GM08714 (cell line): ENCODE measurements around the gene MAPK12.

Experiments
- H3K4me3 ChIP-seq: fragments of 200-500 bp; sonication (Bioruptor generic); 2 replicates; pipeline ENCODE4 v1.5.1; 2014; ENCODE audit warnings: mild to moderate bottlenecking, low read length, inconsistent platforms
- ZNF274 ChIP-seq: IDR thresholded peaks from 2 replicates; pipeline ENCODE4 v1.6.1; 2012; ENCODE audit warnings: mild to moderate bottlenecking, low read depth, low read length

Gene MAPK12

DNA sequence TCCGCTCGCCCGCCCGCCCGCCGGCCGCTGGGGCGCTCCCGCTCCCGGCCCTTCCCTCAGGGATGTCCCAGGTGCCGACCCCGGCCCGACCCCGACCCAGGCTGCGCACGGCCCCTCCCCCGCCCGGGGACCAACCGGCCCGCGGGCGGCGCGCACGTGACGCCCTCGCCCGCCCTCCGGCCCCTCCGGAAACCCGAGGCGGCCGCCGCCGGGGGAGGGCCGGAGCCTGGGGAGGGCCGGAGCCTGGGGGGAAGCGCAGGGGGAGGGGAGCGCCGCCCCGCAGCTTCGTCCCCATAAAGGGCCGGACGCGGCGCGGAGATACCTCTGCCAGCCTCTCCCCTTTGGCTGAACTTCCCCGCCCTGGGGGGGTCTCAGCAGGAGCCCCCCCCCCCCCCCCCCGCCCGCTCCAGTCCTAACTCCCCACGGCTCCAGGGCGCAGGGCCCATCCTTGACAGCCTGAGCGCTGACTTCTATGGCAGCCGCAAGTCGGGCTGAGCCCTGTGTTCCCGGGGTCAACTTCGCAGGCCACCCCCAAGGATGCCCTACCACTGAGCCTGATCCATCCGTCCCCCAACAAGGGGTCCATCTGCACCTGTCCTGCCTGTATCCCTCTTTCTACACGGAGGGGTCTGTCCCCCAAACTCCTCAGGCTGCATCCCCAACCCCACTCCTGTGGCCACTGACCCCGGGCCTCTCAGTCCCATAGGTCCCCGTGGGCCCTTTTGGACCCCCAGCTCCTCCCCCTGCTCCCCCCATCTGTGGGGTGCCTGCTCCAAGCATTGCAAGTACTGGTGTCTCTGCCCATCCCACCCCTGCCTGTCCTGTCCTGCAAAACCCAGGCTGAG lies at the start of gene MAPK12:
TSS of gene MAPK12 (minus strand) at position 69 of the 845 bp plus-strand sequence. CDS start 174 bp downstream, outside the sequence.
- TF ChIP-seq ZNF274: no peak
- H3K4me3 ChIP-seq: peak within 1 kb of the TSS; percentile 73

DNA sequence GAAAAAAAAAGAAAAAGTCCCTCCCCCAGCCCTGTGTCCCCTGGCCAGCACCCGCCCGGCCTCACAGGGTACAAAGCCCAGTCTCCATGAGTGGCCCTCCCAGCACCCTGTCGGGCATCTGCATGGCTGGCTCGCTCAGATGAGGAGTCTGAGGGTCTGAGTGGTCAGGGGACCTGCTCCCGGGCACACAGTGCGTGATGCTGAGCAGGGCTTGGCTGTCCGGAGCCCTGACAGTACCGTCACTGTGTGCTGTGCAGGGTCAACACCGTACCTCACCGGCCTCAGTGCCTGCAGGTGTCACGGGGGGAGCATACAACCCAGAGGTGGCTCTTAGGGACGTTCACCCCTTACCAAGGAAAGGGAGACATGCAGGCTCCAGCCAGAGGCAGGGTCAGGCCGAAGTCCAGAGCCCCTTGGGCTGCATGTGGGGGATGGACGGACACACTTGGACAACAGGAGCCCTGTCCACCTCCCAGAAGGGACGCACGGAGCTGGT lies 49.5 kb upstream of the MAPK12 start:
- no peak overlapping the region for H3K4me3 ChIP-seq
- no peak for TF ChIP-seq ZNF274

DNA sequence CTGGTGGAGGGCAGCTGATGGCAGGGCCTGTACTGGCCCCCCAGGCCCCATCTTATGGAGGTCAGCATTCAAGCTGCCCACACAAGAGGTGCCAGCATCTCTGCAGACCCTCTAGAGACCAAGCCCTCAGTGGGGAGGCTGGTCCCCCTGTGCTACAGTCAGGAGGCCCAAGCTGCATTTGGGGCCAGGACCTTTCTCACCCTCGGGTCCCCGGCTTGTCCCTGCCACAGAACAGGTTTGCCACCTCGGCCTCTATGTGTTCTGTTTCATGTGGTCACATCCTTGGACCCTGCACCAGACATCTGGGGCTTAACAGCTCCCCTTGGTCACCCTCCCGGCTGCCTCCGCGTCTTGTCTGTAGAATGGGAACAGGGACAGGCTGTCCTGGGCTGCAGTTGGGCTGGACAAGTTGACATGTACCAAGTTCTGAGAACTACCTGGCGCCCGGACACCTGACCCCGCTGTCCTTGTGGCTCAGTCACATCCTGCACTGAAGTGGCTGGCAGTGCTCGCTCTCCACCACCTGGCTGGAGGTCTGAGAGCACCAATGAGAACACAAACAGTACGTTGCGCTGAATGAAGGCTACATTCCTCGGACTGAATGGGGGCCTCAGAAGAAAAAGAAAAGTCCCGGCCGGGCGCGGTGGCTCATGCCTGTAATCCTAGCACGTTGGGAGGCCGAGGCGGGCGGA lies 48.7 kb upstream of the MAPK12 start:
- no peak overlapping the region for H3K4me3 ChIP-seq
- no peak for TF ChIP-seq ZNF274

DNA sequence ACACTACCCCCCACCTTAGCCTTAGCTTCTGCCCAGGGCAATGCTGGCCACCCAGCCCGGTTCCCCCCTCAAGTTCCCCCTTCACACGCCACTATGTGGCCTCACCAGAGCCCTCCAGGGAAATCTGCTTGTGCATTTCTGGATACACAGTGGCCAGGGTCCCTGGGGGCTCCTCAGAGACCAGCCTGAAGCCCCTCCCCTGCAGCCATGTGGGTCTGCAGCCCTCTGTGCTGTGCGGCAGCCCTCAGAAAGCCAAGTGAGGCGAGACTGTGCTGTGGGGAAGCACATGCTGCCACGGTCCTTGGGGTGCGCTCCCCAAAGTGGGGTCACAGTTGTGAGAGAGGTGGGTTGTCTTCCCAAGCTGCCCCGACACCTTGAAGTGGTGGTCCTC lies 48.1 kb upstream of the MAPK12 start:
- no peak for TF ChIP-seq ZNF274
- no peak overlapping the region for H3K4me3 ChIP-seq

DNA sequence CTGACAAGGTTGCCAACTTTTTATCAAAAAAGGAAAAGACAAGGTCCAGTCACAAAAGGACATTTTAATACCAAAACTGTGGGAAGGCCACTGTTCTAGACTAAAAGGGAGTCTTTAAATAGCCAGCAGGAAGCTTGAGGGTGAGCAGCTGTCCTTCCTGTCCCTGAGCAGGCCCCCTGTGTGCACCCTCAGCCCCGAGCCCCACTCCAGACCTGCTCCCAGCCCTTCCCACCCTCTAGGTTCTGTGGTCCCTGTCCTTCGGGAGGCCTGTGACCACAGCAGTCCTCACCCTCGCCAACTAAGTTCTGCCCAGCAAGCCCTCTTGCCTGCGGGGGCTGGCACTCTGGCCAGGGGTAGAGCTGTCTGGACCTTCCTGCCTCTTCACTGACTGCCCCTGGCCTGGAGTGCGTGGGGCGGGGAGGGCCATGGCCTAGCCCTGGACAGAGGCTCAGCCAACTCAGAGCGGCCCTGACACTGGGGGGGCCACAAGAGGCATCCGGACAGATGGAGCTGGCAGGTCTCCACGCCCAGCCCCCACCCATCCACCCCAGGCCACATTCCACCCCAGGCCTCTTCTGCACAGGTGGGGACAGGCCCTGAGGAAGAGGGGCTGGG lies 47.6 kb upstream of the MAPK12 start:
- no peak for TF ChIP-seq ZNF274
- no peak overlapping the region for H3K4me3 ChIP-seq

DNA sequence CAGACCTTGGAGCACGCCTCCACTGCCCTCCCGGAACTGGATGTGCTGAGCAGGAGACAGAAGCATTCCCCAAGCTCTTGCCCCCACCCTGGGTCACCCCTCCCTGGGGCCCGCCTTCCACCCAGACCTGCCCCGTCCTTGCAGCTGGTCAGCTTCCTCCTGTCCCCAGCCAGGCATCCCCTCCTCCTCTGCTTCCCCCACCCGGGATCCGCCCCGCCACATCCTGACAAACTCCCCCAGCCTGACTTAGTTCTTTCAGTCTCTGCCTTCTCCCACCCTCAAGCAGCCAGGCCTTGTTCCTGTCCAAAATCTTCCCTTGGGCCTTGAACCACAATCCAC lies 47.1 kb upstream of the MAPK12 start:
- no peak for TF ChIP-seq ZNF274
- no peak overlapping the region for H3K4me3 ChIP-seq

DNA sequence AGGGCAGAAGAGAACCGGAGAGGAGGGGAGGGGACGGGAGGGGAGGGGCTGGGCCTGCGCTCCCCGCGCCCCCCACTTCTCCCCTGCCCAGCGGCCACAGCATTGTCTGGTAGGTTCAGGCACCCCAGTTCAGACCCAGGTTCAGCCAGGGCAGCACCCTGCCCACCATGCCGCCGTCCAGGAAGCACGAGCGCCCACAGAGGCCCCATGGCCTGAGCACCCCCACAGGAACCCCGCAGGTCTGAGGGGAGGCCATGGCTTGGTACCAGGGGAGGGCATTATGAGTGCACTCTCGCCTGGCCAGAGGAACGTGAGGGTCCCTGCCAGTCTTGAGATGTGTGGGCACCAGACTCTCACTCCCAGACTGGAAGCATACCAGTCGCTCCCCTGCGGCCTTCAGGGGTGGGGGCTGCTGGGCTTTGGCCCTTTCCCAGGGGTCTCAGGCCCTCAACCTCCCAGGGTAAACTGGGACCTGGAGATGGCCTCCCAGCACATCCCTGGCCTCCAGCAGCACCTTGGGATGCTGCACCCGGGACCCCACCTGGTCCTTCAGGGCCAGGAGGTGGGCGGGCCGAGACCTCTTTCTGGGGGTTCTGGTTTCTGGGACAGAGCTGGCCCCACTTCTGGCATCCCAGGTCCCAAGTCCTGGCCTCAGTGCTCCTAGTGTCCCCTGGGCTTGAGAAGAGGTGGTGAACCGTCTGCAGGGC lies 46.6 kb upstream of the MAPK12 start:
- H3K4me3 ChIP-seq: no peak overlapping the region
- no peak for TF ChIP-seq ZNF274

DNA sequence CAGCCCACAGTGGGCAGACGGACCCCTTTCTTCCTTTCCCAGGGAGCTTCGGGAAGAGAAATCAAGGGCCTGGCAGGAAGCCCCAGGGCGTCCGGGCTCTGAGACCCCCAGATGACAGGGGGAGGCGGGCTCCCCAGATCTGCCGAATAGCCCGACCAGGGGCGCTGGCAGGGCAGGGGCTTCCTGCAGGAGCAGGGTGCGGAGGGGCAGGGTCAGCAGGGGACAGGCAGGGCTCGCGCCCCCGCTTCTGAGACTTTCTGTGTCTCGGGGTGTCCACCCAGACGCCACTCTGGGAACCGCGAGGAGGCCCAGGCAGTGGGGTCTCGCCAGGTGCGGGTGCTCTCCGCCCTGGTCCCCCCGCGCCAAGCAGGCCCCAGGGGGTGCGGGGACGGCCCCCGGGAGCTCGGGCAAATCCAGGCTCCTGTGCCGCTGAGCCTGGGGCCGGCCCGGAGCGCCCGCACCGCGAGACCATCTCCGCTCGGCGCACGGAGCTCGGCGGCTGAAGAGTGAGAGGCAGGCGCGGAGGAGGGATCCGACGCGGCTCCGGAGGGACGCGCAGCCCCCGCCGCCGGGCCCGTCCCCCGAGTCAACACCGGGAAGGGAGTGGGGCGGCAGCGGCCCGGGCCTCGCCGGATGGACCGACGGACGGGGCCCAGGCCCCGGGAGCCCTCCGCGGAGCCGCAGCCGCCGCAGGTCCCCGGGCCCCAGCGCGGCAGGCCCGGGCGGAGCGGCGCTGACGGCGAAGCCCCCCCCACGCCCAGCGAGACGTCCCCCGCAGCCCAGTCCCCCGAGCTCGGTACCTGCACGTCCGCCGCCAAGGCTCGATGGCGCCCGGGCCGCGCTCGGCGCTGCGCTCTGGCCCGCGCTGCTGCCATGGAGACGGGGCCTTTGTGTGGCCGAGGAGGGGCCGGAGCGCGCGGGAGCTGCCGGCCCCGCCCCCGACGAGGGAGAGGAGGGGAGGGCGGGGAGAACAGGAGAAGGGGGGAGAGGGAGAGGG lies 45.6 kb upstream of the MAPK12 start, which contains the start of gene PLXNB2:
TSS of gene PLXNB2 (minus strand) at position 894 of the 997 bp plus-strand sequence. CDS start 17,062 bp downstream, outside the sequence.
- no peak for TF ChIP-seq ZNF274
- H3K4me3 ChIP-seq: peak within 1 kb of the TSS; percentile 75

DNA sequence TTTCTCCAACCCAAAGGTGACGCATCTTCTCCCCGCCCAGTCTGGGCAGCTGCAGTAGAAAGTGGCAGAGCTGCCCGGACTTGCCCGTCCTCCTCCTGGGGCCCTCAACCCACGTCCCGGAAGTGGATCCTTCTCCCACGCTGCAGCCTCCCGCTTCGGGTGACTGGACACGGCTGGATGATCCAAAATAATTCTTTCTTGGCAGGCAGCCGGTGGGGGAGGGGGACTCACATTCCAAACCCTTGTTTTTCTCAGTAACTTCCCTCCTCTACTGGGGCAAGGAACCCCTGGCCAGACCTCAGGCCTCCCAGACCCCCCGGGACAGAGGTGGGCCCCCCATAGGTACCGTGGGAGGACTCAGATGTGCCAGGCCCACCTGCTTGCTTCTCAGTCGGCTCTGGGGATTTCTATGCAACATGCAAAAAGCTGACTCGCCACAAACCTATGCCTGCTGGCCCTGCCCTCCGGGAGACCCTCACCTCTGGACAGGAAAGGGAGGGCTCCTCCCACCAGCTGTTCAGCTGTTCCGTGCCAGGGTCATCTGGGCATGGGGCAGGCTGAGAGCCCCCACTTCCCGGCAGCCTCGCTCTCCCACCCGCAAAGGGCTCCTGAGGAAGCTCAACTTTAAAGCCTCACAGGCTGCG lies 44.6 kb upstream of the MAPK12 start:
- peak overlapping the region; percentile 75 for H3K4me3 ChIP-seq
- no peak for TF ChIP-seq ZNF274

DNA sequence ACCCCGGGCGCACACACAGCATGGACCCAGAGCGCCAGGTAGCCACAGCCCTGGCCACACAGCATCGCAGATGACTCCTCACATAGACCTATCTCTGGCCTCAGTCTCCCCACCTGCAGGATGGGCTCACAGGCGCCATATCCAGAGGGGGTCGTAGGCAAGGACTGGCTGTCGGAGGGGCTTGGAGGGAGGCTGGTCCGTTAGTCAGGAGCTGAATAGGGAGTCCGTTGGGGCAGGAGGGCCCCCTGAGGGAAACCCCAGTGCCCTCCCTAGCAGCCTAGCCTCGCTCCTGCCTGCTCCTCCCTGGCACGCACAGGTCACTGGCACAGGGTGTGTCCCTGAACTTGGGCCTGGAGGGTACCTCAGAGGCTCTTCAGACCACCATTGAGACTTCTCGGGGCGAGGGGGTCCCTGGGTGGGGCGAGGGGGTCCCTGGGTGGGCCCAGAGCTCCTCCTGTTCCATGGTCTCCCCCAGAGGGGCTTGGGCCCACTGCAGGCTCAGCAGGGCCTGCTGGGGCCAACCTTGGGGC lies 44.0 kb upstream of the MAPK12 start:
- peak overlapping the region; percentile 75; the same call in 1 of the 2 replicates for H3K4me3 ChIP-seq
- no peak for TF ChIP-seq ZNF274

DNA sequence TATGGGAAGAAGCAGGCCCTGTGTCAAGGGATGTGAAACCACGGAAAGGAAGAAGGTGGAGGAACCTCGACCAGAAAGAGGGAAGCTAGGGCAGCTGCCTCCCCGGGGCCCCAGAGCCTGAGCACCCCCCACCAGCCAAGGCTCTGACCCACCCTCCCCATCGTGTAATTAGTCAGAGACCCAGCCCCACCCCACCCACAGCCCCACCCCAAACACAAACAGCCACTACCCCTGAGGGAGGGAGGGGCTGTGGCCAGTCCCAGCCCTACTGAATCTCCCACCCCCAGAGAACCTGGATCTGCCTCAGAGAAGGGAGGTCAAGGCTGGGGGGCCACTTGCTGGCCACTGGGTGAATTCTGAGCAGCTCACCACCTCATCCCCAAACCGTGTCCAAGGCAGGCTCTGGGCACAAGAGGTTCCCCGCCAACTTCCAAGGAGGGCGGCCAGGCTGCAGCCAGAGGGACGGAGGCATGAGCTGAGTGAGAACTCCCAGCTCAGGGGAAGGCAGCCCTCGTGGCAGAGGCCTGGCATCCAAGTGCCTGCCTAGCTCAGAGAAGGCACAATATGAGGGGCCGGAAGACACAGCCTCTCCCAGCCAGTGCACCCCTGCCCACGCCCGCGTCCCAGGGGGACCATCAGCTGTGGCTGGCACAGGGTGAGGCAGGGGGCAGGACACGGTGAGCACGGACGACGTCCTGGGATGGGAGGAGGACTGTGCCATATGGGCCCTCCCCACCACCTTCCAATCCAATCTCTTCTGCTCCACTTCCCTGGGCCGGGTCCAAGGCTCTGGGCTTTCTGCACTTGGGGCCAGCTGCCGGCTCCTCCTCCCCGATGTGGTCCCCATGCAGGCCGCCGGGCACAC lies 43.3 kb upstream of the MAPK12 start:
- TF ChIP-seq ZNF274: no peak
- peak overlapping the region; percentile 75; the same call in 1 of the 2 replicates for H3K4me3 ChIP-seq
